Measurements from ENCODE around the gene TMPRSS6. TPM values are rescaled to one million over a fixed set of nuclear protein-coding genes. Genes with fewer than 3 reads are reported as not detected.

Gene TMPRSS6
- total and polyA plus RNA-seq, 5 donors = not detected

- H3K4me1 ChIP-seq (ENCODE audit: control insufficient read depth, insufficient read depth, low read length) = no peaks in the 10 kb centered on the region
- 85% methylated on average over 10 of the region's 10 CpGs for WGBS
- H3K27me3 ChIP-seq (ENCODE audit: control insufficient read depth, insufficient read depth) = no peaks in the 10 kb centered on the region
- H3K4me3 ChIP-seq (ENCODE audit: low read length) = no peak overlapping the region
- H3K9me3 ChIP-seq (ENCODE audit: control insufficient read depth, low read length) = no peaks in the 10 kb centered on the region
- peak in 1 of 3 donors; percentile 10 for DNase-seq
- intact Hi-C loops (cut with DNase I) = loop anchor here in 1 of 4 donors (10.0 kb wide), 1 partner anchor 122 kb away; no protein-coding TSS in a partner anchor
- ATAC-seq = no peak
- H3K27ac ChIP-seq (ENCODE audit: low read length) = no peak overlapping the region
These were observed 27.2 kb downstream of the TMPRSS6 start for GRCh38 chr22:37082251-37082873.

DNA sequence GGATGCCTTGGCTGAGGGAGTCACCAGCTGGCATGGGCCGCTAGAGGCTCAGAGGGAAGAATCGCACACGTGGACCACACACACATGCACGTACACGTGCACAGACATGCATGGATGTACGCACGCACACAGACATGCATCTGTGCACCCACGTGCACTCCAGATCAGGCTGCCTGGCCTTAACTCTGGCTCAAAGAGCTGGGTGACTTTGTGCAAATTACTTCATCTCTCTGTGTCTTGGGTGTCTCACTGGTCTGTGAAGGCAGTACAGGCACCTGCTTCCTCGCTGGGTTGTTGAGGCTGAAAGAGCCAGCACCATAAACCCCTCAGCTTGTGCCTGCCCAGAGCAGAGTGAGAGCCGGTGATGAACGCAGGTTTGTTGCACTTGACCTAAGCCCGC is 28.7 kb downstream of the TMPRSS6 start:
- Histone ChIP-seq H3K27ac (ENCODE audit: low read length) (no peak overlapping the region), H3K4me3 (ENCODE audit: low read length) (no peak overlapping the region), H3K4me1 (ENCODE audit: control insufficient read depth, insufficient read depth, low read length) (no peaks in the 10 kb centered on the region), H3K27me3 (ENCODE audit: control insufficient read depth, insufficient read depth) (no peaks in the 10 kb centered on the region), H3K9me3 (ENCODE audit: control insufficient read depth, low read length) (no peaks in the 10 kb centered on the region)
- intact Hi-C loops (cut with DNase I) = loop anchor here in 1 of 4 donors (10.0 kb wide), 1 partner anchor 124 kb away; no protein-coding TSS in a partner anchor
- 92% methylated on average over 12 of the region's 12 CpGs for WGBS
- DNase-seq (peak in 1 of 3 donors; percentile 14), ATAC-seq (no peak)

DNA sequence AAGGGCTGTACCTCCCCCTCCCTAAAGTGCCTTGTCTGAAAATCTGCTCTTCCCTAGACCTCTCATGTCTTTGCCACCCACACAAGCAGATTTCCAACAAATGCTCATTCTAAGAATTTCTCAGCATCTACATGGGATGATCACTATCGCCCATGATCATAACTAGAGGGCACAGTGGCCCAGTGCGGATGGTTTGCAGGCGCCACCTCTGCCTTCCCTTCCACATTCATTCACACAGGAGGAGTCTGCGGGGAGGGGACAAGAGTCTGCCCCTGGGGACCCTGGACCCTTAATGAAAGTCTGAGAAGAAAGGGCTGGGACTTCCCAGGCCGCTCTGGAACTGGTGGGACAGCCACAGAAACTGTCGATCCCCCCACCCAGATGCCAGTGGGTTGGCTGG is 29.1 kb downstream of the TMPRSS6 start:
- DNase-seq (peak in 1 of 3 donors; percentile 16), ATAC-seq (no peak)
- intact Hi-C loops (cut with DNase I) = loop anchor here in 1 of 4 donors (10.0 kb wide), 1 partner anchor 124 kb away; no protein-coding TSS in a partner anchor
- H3K4me1 ChIP-seq (ENCODE audit: control insufficient read depth, insufficient read depth, low read length) = no peaks in the 10 kb centered on the region
- H3K27ac ChIP-seq (ENCODE audit: low read length) = no peak overlapping the region
- WGBS = 95% methylated on average over 6 of the region's 6 CpGs
- H3K4me3 ChIP-seq (ENCODE audit: low read length) = no peak overlapping the region
- no peaks in the 10 kb centered on the region for H3K27me3 ChIP-seq (ENCODE audit: control insufficient read depth, insufficient read depth)
- H3K9me3 ChIP-seq (ENCODE audit: control insufficient read depth, low read length) = no peaks in the 10 kb centered on the region

- intact Hi-C loops (cut with DNase I) = loop anchor here in 3 of 4 donors (2.0 to 10.0 kb wide), 5 partner anchors 85 to 185 kb away; no protein-coding TSS in a partner anchor
- peak in 1 of 3 donors; percentile 56 for DNase-seq
- H3K9me3 ChIP-seq (ENCODE audit: control insufficient read depth, low read length) = no peaks in the 10 kb centered on the region
- ATAC-seq = no peak
- H3K27ac ChIP-seq (ENCODE audit: low read length) = no peak overlapping the region
- H3K4me1 ChIP-seq (ENCODE audit: control insufficient read depth, insufficient read depth, low read length) = no peaks in the 10 kb centered on the region
- WGBS = 62% methylated on average over 15 of the region's 15 CpGs
- no peaks in the 10 kb centered on the region for H3K27me3 ChIP-seq (ENCODE audit: control insufficient read depth, insufficient read depth)
- H3K4me3 ChIP-seq (ENCODE audit: low read length) = no peak overlapping the region
These were observed 29.8 kb downstream of the TMPRSS6 start for GRCh38 chr22:37079668-37080171.

GRCh38 chr22:37079158-37079557 is 30.4 kb downstream of the TMPRSS6 start:
- DNase-seq (no peak), ATAC-seq (no peak)
- intact Hi-C loops (cut with DNase I) = loop anchor here in 2 of 4 donors (2.0 to 10.0 kb wide), 4 partner anchors 86 to 186 kb away; no protein-coding TSS in a partner anchor
- Histone ChIP-seq H3K4me3 (ENCODE audit: low read length) (no peak overlapping the region), H3K27ac (ENCODE audit: low read length) (no peak overlapping the region), H3K4me1 (ENCODE audit: control insufficient read depth, insufficient read depth, low read length) (no peaks in the 10 kb centered on the region), H3K9me3 (ENCODE audit: control insufficient read depth, low read length) (no peaks in the 10 kb centered on the region), H3K27me3 (ENCODE audit: control insufficient read depth, insufficient read depth) (no peaks in the 10 kb centered on the region)
- WGBS = 43% methylated on average over 5 of the region's 5 CpGs

DNA sequence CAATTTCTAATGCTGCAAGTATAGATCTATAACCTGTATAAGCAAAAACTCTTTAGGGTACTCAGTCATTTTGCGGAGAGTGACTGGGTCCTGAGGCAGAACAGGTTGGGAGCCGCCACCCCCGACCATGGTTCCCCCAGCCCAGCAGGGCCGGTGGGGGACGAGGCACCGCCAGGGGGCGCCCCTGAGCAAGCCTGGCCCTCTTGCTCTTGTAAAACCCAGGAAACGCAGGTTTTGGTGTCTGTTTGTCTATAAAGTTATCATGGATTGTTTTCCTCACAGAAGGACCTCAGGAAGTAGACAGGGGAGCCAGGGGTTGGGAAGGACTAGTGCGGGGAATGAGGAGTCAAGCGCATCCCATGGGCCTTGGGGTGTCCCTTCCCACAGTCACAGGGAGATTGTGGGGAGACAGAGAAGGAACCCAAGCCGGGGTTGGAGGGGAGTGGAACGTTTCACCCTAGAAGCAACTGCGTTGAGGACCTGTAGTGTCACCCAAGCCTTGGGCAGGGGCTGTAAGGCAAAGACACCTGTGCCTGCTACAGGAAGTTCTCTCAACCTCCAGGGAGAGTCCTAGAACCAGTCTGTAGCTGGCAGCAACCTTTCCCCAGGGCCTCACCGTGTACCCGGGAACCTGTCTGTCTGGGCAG is 31.6 kb downstream of the TMPRSS6 start:
- Histone ChIP-seq H3K27me3 (ENCODE audit: control insufficient read depth, insufficient read depth) (no peaks in the 10 kb centered on the region), H3K9me3 (ENCODE audit: control insufficient read depth, low read length) (no peaks in the 10 kb centered on the region), H3K4me3 (ENCODE audit: low read length) (no peak overlapping the region), H3K27ac (ENCODE audit: low read length) (no peak overlapping the region), H3K4me1 (ENCODE audit: control insufficient read depth, insufficient read depth, low read length) (no peaks in the 10 kb centered on the region)
- intact Hi-C loops (cut with DNase I) = loop anchor here in 2 of 4 donors (2.0 to 10.0 kb wide), 4 partner anchors 87 to 187 kb away; no protein-coding TSS in a partner anchor
- DNase-seq (peak; percentile 59 to 84 (median 82)), ATAC-seq (peak; percentile 37 to 59)
- 23% methylated on average over 15 of the region's 15 CpGs for WGBS

DNA sequence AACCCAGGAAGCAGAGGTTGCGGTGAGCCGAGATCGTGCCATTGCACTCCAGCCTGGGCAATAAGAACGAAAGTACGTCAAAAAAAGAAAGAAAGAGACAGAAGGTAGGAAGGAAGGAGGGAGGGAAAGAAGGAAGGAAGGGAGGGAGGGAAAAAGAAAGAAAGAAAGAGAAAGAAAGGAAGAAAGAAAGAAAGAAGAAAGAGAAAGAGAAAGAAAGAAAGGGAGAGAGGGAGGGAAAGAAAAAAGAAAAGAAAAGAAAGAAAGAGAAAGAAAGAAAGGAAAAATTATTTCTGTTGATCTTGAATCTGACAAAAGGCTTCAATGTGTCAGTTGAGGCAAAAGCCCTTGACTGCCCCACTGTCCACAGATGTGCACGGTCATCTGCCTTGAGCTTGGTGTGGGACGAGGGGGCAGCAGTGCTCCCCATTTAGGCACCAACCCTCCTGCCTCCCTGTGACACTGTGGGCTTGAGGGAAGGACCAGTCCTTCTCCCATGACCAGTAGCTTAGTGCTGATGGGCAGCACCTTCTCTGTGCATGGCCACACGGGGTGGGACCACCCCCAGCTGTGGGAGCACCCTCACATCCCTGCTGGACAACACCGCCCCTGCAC is 33.6 kb downstream of the TMPRSS6 start:
- DNase-seq (peak in 1 of 3 donors; percentile 4), ATAC-seq (no peak)
- Histone ChIP-seq H3K27ac (ENCODE audit: low read length) (no peak overlapping the region), H3K4me1 (ENCODE audit: control insufficient read depth, insufficient read depth, low read length) (no peaks in the 10 kb centered on the region), H3K27me3 (ENCODE audit: control insufficient read depth, insufficient read depth) (no peaks in the 10 kb centered on the region), H3K4me3 (ENCODE audit: low read length) (no peak overlapping the region), H3K9me3 (ENCODE audit: control insufficient read depth, low read length) (no peaks in the 10 kb centered on the region)
- intact Hi-C loops (cut with DNase I) = loop anchor here in 2 of 4 donors (5.0 to 10.0 kb wide), 3 partner anchors 89 to 189 kb away; no protein-coding TSS in a partner anchor
- 76% methylated on average over 9 of the region's 9 CpGs for WGBS

- DNase-seq (peak in 1 of 3 donors; percentile 21), ATAC-seq (no peak)
- Histone ChIP-seq H3K9me3 (ENCODE audit: control insufficient read depth, low read length) (no peaks in the 10 kb centered on the region), H3K27me3 (ENCODE audit: control insufficient read depth, insufficient read depth) (no peaks in the 10 kb centered on the region), H3K4me1 (ENCODE audit: control insufficient read depth, insufficient read depth, low read length) (no peaks in the 10 kb centered on the region), H3K27ac (ENCODE audit: low read length) (no peak overlapping the region), H3K4me3 (ENCODE audit: low read length) (no peak overlapping the region)
- intact Hi-C loops (cut with DNase I) = loop anchor here in 2 of 4 donors (5.0 to 10.0 kb wide), 3 partner anchors 90 to 190 kb away; no protein-coding TSS in a partner anchor
- 68% methylated on average over 17 of the region's 17 CpGs for WGBS
These were observed 34.5 kb downstream of the TMPRSS6 start for GRCh38 chr22:37075046-37075445.

GRCh38 chr22:37074537-37074936 is 35.0 kb downstream of the TMPRSS6 start:
- no peaks in the 10 kb centered on the region for H3K4me1 ChIP-seq (ENCODE audit: control insufficient read depth, insufficient read depth, low read length)
- intact Hi-C loops (cut with DNase I) = loop anchor here in 2 of 4 donors (10.0 kb wide), 2 partner anchors 90 to 190 kb away; no protein-coding TSS in a partner anchor
- ATAC-seq = no peak
- H3K27me3 ChIP-seq (ENCODE audit: control insufficient read depth, insufficient read depth) = no peaks in the 10 kb centered on the region
- H3K4me3 ChIP-seq (ENCODE audit: low read length) = no peak overlapping the region
- DNase-seq = peak in 1 of 3 donors; percentile 5
- H3K9me3 ChIP-seq (ENCODE audit: control insufficient read depth, low read length) = no peaks in the 10 kb centered on the region
- H3K27ac ChIP-seq (ENCODE audit: low read length) = no peak overlapping the region
- 77% methylated on average over 16 of the region's 16 CpGs for WGBS

DNA sequence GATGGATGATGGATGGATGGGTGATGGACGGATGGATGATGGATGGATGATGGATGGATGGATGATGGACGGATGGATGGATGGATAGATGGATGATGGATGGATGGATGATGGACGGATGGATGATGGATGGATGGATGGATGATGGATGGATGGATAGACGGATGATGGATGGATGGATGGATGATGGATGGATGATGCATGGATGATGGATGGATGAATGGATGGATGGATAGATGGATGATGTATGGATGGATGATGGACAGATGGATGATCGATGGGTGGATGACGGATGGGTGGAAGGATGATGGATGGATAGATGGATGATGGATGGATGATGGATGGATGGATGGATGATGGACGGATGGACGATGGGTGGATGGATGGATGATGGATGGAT is 36.8 kb downstream of the TMPRSS6 start:
- intact Hi-C loops (cut with DNase I) = loop anchor here in 2 of 4 donors (10.0 kb wide), 2 partner anchors 92 to 192 kb away; no protein-coding TSS in a partner anchor
- WGBS = 96% methylated on average over 8 of the region's 8 CpGs
- no peaks in the 10 kb centered on the region for H3K4me1 ChIP-seq (ENCODE audit: control insufficient read depth, insufficient read depth, low read length)
- H3K4me3 ChIP-seq (ENCODE audit: low read length) = no peak overlapping the region
- ATAC-seq = no peak
- no peaks in the 10 kb centered on the region for H3K9me3 ChIP-seq (ENCODE audit: control insufficient read depth, low read length)
- no peak for DNase-seq
- no peak overlapping the region for H3K27ac ChIP-seq (ENCODE audit: low read length)
- no peaks in the 10 kb centered on the region for H3K27me3 ChIP-seq (ENCODE audit: control insufficient read depth, insufficient read depth)
